Liver (tissue), 3 donors: ENCODE results near the gene RND1.

Experiments
- ATF3 ChIP-seq: IDR thresholded peaks from 2 replicates; pipeline ENCODE4 v1.6.1; 2016; ENCODE audit warnings: antibody characterized with exemption
- CTCF ChIP-seq: fragments of 150-350 bp; IDR thresholded peaks from 2 replicates; pipeline ENCODE4 v1.5.1; 2017; ENCODE audit warnings: improper control_type of control experiment, low read depth, low read length; ENCODE audit not compliant: missing input control
- FOXA2 ChIP-seq: IDR thresholded peaks from 2 replicates; pipeline ENCODE4 v1.6.1; 2016; ENCODE audit warnings: antibody characterized with exemption
- GABPA ChIP-seq, 2 donors: IDR thresholded peaks in 1 of 2; conservative IDR thresholded peaks in 1 of 2; 2 replicates each; pipeline ENCODE4 v1.6.1; 2016; ENCODE audit warnings: antibody characterized with exemption in 2 of 2, mild to moderate bottlenecking in 1 of 2, moderate library complexity in 1 of 2
- JUND ChIP-seq, 2 donors: IDR thresholded peaks; 2 replicates each; pipeline ENCODE4 v1.6.1; 2016; ENCODE audit warnings: antibody characterized with exemption in 2 of 2
- RAD21 ChIP-seq, 2 donors: IDR thresholded peaks; 2 replicates each; pipeline ENCODE4 v1.6.1; 2016; ENCODE audit warnings: antibody characterized with exemption in 2 of 2, mild to moderate bottlenecking in 2 of 2
- REST ChIP-seq: IDR thresholded peaks from 2 replicates; pipeline ENCODE4 v1.6.1; 2016; ENCODE audit warnings: antibody characterized with exemption, mild to moderate bottlenecking
- TAF1 ChIP-seq: conservative IDR thresholded peaks from 2 replicates; pipeline ENCODE4 v1.6.1; 2016; ENCODE audit warnings: antibody characterized with exemption, mild to moderate bottlenecking
- ZBTB33 ChIP-seq: IDR thresholded peaks from 2 replicates; pipeline ENCODE4 v1.6.1; 2016; ENCODE audit warnings: antibody characterized with exemption
- donor health status: healthy.
- donor health status: healthy.

DNA sequence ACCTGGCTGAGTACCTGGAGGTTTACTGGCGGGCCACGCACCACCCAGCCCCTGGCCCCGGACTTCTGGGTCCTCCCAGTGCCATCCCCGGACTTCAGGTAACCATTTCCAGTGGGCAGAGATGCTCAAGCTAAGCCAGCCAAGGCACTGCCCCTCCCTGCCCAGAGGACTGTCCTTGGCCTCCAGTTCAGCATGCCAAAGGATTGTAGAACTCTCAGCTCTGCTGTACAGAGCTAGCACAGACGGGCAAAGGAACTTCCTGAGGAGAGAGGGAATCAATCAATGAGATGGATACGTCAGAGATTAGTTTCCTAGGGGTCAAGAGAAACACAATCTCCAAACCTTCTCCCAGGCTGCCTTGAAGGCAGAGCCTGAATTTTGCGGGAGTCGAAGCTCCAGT, 38.6 kb downstream of the RND1 start:
- no peak for TF ChIP-seq FOXA2
- no peak for TF ChIP-seq CTCF
- no peak for TF ChIP-seq GABPA (IDR thresholded peaks at IDR 0.05 in 1 of 2, conservative IDR thresholded peaks at IDR 0.05 in 1 of 2)
- TF ChIP-seq ATF3 = no peak
- no peak for TF ChIP-seq JUND (IDR thresholded peaks at IDR 0.05)
- no peak for TF ChIP-seq RAD21 (IDR thresholded peaks at IDR 0.05)
- no peak for TF ChIP-seq REST
- TF ChIP-seq TAF1 = no peak
- TF ChIP-seq ZBTB33 = no peak
